GM23338 (cell line): Measurements from ENCODE around the gene RNF133.

Source experiments
- CREB1 ChIP-seq: fragments of 250-450 bp; sonication (Bioruptor Pico); IDR thresholded peaks from 2 replicates; pipeline ENCODE4 v1.5.0; 2020; ENCODE audit warnings: low read depth, mild to moderate bottlenecking, moderate library complexity
- CTCF ChIP-seq, 2 experiments: fragments of 200-600 bp in 1 of 2; sonication (generic) in 1 of 2; conservative IDR thresholded peaks; 2 replicates each; pipeline versions ENCODE4 v1.5.1 to v1.6.1; 2016 to 2017; ENCODE audit warnings: antibody characterized with exemption in 2 of 2, low read depth in 2 of 2, mild to moderate bottlenecking in 2 of 2, moderate library complexity in 1 of 2
- EZH2 ChIP-seq: fragments of 200-600 bp; sonication (generic); IDR thresholded peaks from one replicate; pipeline ENCODE4 v1.8.0; 2017; ENCODE audit warnings: antibody characterized with exemption, mild to moderate bottlenecking, low read depth; ENCODE audit not compliant: unreplicated experiment
- EZH2phosphoT487 ChIP-seq: fragments of 200-600 bp; sonication (generic); IDR thresholded peaks from one replicate; pipeline ENCODE4 v1.8.1; 2018; ENCODE audit warnings: antibody characterized with exemption; ENCODE audit not compliant: unreplicated experiment
- JUNB ChIP-seq: IDR thresholded peaks from one replicate; pipeline ENCODE4 v1.6.1; 2016; ENCODE audit warnings: antibody characterized with exemption; ENCODE audit not compliant: unreplicated experiment
- NANOG ChIP-seq: IDR thresholded peaks from 2 replicates; pipeline ENCODE4 v1.6.1; 2016; ENCODE audit warnings: antibody characterized with exemption, borderline replicate concordance
- POLR2AphosphoS5 ChIP-seq: IDR thresholded peaks from 2 replicates; pipeline ENCODE4 v1.6.1; 2016; ENCODE audit warnings: antibody characterized with exemption, low read depth
- REST ChIP-seq: IDR thresholded peaks from one replicate; pipeline ENCODE4 v1.6.1; 2018; ENCODE audit warnings: antibody characterized with exemption; ENCODE audit not compliant: unreplicated experiment
- STAT1 ChIP-seq: IDR thresholded peaks from one replicate; pipeline ENCODE4 v1.6.1; 2016; ENCODE audit warnings: antibody characterized with exemption; ENCODE audit not compliant: unreplicated experiment

GRCh38 chr7:122684504-122684903, 14.4 kb downstream of the RNF133 start:
- TF ChIP-seq REST (no peak), CTCF (conservative IDR thresholded peaks at IDR 0.05; ENCODE audit: low read depth in 2 of 2) (no peak), JUNB (no peak), POLR2AphosphoS5 (no peak), CREB1 (CRISPR knock-in tag) (no peak), EZH2 (no peak), NANOG (no peak), STAT1 (no peak), EZH2phosphoT487 (no peak)
